ENCODE data around the gene LRMDA.

- TF ChIP-seq, protein P1, sequence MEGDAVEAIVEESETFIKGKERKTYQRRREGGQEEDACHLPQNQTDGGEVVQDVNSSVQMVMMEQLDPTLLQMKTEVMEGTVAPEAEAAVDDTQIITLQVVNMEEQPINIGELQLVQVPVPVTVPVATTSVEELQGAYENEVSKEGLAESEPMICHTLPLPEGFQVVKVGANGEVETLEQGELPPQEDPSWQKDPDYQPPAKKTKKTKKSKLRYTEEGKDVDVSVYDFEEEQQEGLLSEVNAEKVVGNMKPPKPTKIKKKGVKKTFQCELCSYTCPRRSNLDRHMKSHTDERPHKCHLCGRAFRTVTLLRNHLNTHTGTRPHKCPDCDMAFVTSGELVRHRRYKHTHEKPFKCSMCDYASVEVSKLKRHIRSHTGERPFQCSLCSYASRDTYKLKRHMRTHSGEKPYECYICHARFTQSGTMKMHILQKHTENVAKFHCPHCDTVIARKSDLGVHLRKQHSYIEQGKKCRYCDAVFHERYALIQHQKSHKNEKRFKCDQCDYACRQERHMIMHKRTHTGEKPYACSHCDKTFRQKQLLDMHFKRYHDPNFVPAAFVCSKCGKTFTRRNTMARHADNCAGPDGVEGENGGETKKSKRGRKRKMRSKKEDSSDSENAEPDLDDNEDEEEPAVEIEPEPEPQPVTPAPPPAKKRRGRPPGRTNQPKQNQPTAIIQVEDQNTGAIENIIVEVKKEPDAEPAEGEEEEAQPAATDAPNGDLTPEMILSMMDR (IDR thresholded peaks at IDR 0.05 in 2 of 3, conservative IDR thresholded peaks at IDR 0.05 in 1 of 3; ENCODE audit: borderline replicate concordance in 1 of 3, insufficient read depth in 1 of 3, low read depth in 2 of 3, low read length in 2 of 3): no peak
- TF ChIP-seq, protein P2, sequence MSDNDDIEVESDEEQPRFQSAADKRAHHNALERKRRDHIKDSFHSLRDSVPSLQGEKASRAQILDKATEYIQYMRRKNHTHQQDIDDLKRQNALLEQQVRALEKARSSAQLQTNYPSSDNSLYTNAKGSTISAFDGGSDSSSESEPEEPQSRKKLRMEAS (IDR thresholded peaks at IDR 0.05): no peak
- no peak for TF ChIP-seq YY1 (IDR thresholded peaks at IDR 0.05; ENCODE audit: extremely low read depth, insufficient replicate concordance, low read depth, low read length)
- TF ChIP-seq POLR2A (IDR thresholded peaks at IDR 0.05; ENCODE audit: borderline replicate concordance, extremely low read depth, insufficient read depth, insufficient read length): no peak
- TF ChIP-seq EZH2 (IDR thresholded peaks at IDR 0.05): no peak
- no peak for TF ChIP-seq JUND (IDR thresholded peaks at IDR 0.05)
- no peak for TF ChIP-seq SIN3A (IDR thresholded peaks at IDR 0.05; ENCODE audit: low read depth)
- no peak for TF ChIP-seq POLR2AphosphoS5 (IDR thresholded peaks at IDR 0.05; ENCODE audit: low read depth, low read length)
- TF ChIP-seq, protein P3, sequence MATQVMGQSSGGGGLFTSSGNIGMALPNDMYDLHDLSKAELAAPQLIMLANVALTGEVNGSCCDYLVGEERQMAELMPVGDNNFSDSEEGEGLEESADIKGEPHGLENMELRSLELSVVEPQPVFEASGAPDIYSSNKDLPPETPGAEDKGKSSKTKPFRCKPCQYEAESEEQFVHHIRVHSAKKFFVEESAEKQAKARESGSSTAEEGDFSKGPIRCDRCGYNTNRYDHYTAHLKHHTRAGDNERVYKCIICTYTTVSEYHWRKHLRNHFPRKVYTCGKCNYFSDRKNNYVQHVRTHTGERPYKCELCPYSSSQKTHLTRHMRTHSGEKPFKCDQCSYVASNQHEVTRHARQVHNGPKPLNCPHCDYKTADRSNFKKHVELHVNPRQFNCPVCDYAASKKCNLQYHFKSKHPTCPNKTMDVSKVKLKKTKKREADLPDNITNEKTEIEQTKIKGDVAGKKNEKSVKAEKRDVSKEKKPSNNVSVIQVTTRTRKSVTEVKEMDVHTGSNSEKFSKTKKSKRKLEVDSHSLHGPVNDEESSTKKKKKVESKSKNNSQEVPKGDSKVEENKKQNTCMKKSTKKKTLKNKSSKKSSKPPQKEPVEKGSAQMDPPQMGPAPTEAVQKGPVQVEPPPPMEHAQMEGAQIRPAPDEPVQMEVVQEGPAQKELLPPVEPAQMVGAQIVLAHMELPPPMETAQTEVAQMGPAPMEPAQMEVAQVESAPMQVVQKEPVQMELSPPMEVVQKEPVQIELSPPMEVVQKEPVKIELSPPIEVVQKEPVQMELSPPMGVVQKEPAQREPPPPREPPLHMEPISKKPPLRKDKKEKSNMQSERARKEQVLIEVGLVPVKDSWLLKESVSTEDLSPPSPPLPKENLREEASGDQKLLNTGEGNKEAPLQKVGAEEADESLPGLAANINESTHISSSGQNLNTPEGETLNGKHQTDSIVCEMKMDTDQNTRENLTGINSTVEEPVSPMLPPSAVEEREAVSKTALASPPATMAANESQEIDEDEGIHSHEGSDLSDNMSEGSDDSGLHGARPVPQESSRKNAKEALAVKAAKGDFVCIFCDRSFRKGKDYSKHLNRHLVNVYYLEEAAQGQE (IDR thresholded peaks at IDR 0.05; ENCODE audit: low read depth): no peak
- TF ChIP-seq RAD21 (IDR thresholded peaks at IDR 0.05; ENCODE audit: low read depth): no peak
Measured at GRCh38 chr10:75939541-75939940, 508.1 kb downstream of the LRMDA start.

Data from HCT116 (cell line).